ENCODE measurements around the gene MATN3.

DNA sequence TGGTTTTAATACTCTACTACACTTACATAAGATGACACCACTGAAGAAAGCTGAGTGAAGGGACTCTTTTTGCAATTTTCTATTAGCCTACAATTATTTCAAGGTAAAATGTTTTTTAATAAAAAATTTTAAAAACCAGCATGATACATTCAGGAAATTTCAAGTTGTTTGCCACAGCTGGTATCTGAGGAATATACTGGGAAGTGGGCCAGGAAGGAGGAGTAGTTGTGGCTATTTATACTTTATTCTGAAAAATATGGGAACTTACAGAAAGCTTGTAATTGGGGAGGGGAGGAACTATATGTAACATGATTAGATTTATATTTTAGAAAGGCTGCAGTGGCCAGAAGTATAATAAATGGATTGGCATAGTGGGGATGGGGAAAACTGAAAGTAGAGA lies 63.4 kb downstream of the MATN3 start:
- TF ChIP-seq FOXJ2 (tag; IDR thresholded peaks at IDR 0.05) = no peak
- no peak for TF ChIP-seq NCOA2 (IDR thresholded peaks at IDR 0.05; ENCODE audit: partially characterized antibody in 2 of 2)
- no peak for TF ChIP-seq ZBTB8A (IDR thresholded peaks at IDR 0.05; ENCODE audit: partially characterized antibody)
- TF ChIP-seq, protein P1, sequence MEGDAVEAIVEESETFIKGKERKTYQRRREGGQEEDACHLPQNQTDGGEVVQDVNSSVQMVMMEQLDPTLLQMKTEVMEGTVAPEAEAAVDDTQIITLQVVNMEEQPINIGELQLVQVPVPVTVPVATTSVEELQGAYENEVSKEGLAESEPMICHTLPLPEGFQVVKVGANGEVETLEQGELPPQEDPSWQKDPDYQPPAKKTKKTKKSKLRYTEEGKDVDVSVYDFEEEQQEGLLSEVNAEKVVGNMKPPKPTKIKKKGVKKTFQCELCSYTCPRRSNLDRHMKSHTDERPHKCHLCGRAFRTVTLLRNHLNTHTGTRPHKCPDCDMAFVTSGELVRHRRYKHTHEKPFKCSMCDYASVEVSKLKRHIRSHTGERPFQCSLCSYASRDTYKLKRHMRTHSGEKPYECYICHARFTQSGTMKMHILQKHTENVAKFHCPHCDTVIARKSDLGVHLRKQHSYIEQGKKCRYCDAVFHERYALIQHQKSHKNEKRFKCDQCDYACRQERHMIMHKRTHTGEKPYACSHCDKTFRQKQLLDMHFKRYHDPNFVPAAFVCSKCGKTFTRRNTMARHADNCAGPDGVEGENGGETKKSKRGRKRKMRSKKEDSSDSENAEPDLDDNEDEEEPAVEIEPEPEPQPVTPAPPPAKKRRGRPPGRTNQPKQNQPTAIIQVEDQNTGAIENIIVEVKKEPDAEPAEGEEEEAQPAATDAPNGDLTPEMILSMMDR (IDR thresholded peaks at IDR 0.05 in 2 of 3, conservative IDR thresholded peaks at IDR 0.05 in 1 of 3; ENCODE audit: insufficient read depth in 2 of 3, low read depth in 1 of 3, low read length in 3 of 3) = no peak
- TF ChIP-seq, protein P2, sequence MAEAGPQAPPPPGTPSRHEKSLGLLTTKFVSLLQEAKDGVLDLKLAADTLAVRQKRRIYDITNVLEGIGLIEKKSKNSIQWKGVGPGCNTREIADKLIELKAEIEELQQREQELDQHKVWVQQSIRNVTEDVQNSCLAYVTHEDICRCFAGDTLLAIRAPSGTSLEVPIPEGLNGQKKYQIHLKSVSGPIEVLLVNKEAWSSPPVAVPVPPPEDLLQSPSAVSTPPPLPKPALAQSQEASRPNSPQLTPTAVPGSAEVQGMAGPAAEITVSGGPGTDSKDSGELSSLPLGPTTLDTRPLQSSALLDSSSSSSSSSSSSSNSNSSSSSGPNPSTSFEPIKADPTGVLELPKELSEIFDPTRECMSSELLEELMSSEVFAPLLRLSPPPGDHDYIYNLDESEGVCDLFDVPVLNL (CRISPR knock-in tag; IDR thresholded peaks at IDR 0.05; ENCODE audit: low read depth) = no peak
- no peak for TF ChIP-seq TFAP4 (CRISPR knock-in tag; IDR thresholded peaks at IDR 0.05; ENCODE audit: borderline replicate concordance)
- no peak for TF ChIP-seq BRCA1 (IDR thresholded peaks at IDR 0.05)
- TF ChIP-seq BRCA1 (CRISPR knock-in tag; IDR thresholded peaks at IDR 0.05) = no peak
- TF ChIP-seq FOSL1 (tag; conservative IDR thresholded peaks at IDR 0.05) = no peak
- no peak for TF ChIP-seq ZNF146 (CRISPR knock-in tag; IDR thresholded peaks at IDR 0.05; ENCODE audit: unreplicated experiment)
- no peak for TF ChIP-seq MAX (CRISPR knock-in tag; IDR thresholded peaks at IDR 0.05)
- TF ChIP-seq, protein P3, sequence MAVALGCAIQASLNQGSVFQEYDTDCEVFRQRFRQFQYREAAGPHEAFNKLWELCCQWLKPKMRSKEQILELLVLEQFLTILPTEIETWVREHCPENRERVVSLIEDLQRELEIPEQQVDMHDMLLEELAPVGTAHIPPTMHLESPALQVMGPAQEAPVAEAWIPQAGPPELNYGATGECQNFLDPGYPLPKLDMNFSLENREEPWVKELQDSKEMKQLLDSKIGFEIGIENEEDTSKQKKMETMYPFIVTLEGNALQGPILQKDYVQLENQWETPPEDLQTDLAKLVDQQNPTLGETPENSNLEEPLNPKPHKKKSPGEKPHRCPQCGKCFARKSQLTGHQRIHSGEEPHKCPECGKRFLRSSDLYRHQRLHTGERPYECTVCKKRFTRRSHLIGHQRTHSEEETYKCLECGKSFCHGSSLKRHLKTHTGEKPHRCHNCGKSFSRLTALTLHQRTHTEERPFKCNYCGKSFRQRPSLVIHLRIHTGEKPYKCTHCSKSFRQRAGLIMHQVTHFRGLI (CRISPR knock-in tag; IDR thresholded peaks at IDR 0.05) = no peak
- no peak for TF ChIP-seq ZZZ3 (IDR thresholded peaks at IDR 0.05)
- TF ChIP-seq USF2 (CRISPR knock-in tag; IDR thresholded peaks at IDR 0.05) = no peak

Data from K562 (cell line).